Activated naive CD8-positive, alpha-beta T cell treated with anti-CD3 and anti-CD28 coated beads, Interleukin-2, amount 50 U/mL, for 24 hours (primary cell): Measurements from ENCODE around the gene ELP4.
"Not testable (repeated sequence)": the region's sequence is repeated elsewhere in the genome, so short reads cannot be mapped to it uniquely, and the experiment has no call there.

ENCODE experiments used
- ATAC-seq: fragments of 150-1000 bp; cut with Tn5 transposase; one replicate; pipeline ENCODE4 v1.10.0; 2021
- DNase-seq: peaks from one replicate; pipeline ENCODE4 v3.0.0; 2021
- H3K27ac Mint-ChIP-seq: one replicate; pipeline ENCODE4 v1.8.0; 2021; ENCODE audit warnings: mild to moderate bottlenecking, mixed read lengths
- H3K27me3 Mint-ChIP-seq: one replicate; pipeline ENCODE4 v1.8.0; 2021; ENCODE audit warnings: mixed read lengths
- H3K36me3 Mint-ChIP-seq: one replicate; pipeline ENCODE4 v1.8.0; 2021; ENCODE audit warnings: low read depth, mixed read lengths
- H3K4me1 Mint-ChIP-seq: one replicate; pipeline ENCODE4 v1.8.0; 2021; ENCODE audit warnings: mixed read lengths
- H3K4me3 Mint-ChIP-seq: one replicate; pipeline ENCODE4 v1.8.0; 2021; ENCODE audit warnings: mild to moderate bottlenecking, moderate library complexity, mixed read lengths
- H3K9me3 Mint-ChIP-seq: one replicate; pipeline ENCODE4 v1.8.0; 2021; ENCODE audit warnings: mixed read lengths

Gene ELP4

DNA sequence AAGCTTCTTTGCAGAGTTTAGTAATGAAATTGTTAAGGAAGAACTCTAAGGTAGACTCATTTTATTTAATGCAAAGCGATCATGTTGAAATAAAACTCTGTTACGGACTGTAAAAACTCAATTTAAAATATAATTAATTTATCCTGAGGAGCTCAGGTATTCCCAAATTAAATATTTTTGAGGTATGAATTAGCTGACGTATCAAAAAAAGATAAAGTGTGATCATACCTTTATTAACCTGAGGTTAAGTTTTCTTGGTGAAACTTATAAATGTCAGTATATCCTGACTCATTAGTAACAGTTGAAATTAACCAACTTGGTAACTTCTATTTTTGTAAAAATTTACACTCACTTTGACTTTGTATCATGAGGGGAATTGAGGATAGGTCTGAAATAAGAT lies 171.2 kb downstream of the ELP4 start:
- H3K9me3 Mint-ChIP-seq = no peaks in the 10 kb centered on the region
- ATAC-seq = no peak

GRCh38 chr11:31687256-31687655 lies 177.7 kb downstream of the ELP4 start:
- Mint-ChIP-seq H3K27ac (no peak overlapping the region), H3K9me3 (no peaks in the 10 kb centered on the region), H3K4me1 (no peaks in the 10 kb centered on the region), H3K4me3 (no peak overlapping the region), H3K36me3 (peaks cover 2% of the 10 kb centered on the region), H3K27me3 (no peaks in the 10 kb centered on the region)
- DNase-seq = no peak
- ATAC-seq = no peak

More for the DNA sequence above, 171.2 kb downstream of the ELP4 start:
- H3K4me1 Mint-ChIP-seq = no peaks in the 10 kb centered on the region
- H3K27ac Mint-ChIP-seq = no peak overlapping the region
- H3K36me3 Mint-ChIP-seq = peaks cover 14% of the 10 kb centered on the region
- H3K27me3 Mint-ChIP-seq = no peaks in the 10 kb centered on the region
- no peak for DNase-seq
- no peak overlapping the region for H3K4me3 Mint-ChIP-seq

DNA sequence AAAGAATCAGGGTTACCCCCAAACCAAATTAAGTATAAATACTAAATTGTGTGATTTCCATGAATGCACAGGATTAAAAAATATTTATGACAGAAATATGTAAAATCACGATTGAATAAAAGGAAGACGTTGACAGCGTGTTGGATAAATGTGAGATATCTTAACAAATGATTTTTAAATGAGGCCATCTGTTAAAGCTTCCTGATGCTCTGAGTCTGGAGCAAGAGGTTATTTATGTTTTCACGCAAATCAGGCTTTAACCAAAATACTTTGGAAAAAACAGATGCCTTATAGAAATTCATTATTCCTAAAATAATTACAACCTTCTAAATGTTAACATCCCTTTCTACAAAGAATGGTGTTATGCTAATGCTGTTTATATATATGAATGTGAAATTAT lies 178.3 kb downstream of the ELP4 start:
- Mint-ChIP-seq H3K9me3 (no peaks in the 10 kb centered on the region), H3K4me3 (no peak overlapping the region), H3K27ac (no peak overlapping the region), H3K36me3 (peaks cover 6% of the 10 kb centered on the region), H3K4me1 (no peaks in the 10 kb centered on the region), H3K27me3 (no peaks in the 10 kb centered on the region)
- no peak for ATAC-seq
- no peak for DNase-seq

DNA sequence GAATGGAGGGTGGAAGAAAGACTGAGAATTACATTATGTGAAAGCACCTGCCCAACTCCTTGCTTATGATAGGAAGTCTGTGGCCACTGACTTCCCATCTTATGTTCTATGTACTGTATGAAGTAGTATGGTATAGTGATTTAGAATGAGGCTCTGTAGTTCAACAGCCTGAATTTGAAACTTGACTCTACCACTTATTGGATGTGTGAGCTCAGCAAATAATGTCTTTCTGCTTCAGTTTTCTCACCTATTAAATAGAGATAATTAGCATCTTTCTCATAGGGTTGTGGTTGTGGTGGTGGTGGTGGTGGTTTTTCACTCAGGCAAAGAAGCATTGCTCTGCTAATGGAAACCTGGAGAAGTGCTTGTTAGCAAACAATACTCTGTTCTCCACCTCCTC lies 180.0 kb downstream of the ELP4 start:
- ATAC-seq = no peak
- Mint-ChIP-seq H3K4me1 (no peaks in the 10 kb centered on the region), H3K36me3 (peaks cover 12% of the 10 kb centered on the region), H3K9me3 (peaks cover 7% of the 10 kb centered on the region), H3K4me3 (no peak overlapping the region), H3K27me3 (no peaks in the 10 kb centered on the region), H3K27ac (no peak overlapping the region)
- no peak for DNase-seq

DNA sequence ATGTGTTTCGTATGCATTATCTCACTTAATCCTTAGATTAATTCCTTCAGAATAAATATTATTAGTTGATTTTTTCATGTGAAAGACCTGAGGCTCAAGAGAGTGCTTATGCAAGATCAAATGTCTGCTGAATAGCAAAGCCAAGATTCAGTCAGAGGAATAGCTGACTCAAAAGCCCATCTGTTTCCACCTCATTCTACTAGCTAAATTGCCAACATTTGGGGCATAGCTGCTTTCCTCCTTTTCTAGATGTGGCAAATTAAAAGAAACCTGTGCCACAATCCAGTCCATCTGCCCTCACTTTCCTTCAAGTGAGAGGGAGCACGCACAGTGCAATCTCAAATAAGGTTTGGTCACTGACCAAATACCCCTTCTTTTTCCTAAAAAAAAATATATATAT lies 180.5 kb downstream of the ELP4 start:
- no peaks in the 10 kb centered on the region for H3K4me1 Mint-ChIP-seq
- ATAC-seq = no peak
- H3K27ac Mint-ChIP-seq = no peak overlapping the region
- H3K9me3 Mint-ChIP-seq = peaks cover 7% of the 10 kb centered on the region
- H3K4me3 Mint-ChIP-seq = no peak overlapping the region
- no peaks in the 10 kb centered on the region for H3K27me3 Mint-ChIP-seq
- peaks cover 12% of the 10 kb centered on the region for H3K36me3 Mint-ChIP-seq
- no peak for DNase-seq

DNA sequence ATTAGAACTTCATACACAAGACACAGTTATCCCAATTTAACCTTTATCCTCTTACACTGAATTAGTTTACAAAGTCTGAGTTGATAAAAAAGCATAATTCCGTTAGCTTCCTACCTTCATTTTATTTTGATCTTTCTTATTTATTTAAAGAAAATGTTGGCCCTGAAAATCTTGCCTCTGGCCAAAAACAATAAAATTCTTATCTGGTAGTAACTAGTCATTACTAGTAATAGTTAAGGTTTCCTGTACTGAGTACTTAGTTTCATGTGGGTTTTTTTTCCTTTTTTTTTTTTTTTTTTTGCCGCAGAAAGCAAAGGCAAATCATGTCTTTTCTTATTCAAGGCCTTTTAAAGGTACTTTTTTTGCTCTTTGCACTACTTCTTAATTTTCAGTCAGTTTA lies 180.9 kb downstream of the ELP4 start:
- Mint-ChIP-seq H3K27me3 (no peaks in the 10 kb centered on the region), H3K27ac (no peak overlapping the region), H3K36me3 (peaks cover 12% of the 10 kb centered on the region), H3K4me1 (no peaks in the 10 kb centered on the region), H3K9me3 (peaks cover 7% of the 10 kb centered on the region), H3K4me3 (no peak overlapping the region)
- no peak for DNase-seq
- ATAC-seq = no peak

DNA sequence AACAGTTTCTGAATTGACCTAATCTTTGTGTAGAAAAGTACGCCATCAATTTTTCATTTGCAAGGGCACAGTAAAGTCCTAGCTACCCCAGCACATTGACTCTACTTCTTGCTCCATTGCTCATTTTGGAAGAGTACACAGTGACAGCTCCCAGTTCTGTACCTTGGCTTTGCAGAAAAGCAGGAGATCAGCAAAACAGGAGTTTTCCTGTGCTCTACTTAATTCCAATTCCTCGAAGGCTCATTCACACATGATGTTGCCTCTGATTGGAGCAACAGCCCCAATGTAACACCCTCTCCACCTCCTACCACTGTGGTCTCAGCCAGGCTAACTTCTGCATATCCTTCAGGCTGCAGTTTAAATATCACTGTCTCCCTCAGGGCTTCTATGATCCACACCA lies 182.9 kb downstream of the ELP4 start:
- Mint-ChIP-seq H3K4me3 (no peak overlapping the region), H3K9me3 (peaks cover 7% of the 10 kb centered on the region), H3K4me1 (peaks cover 5% of the 10 kb centered on the region), H3K36me3 (peaks cover 16% of the 10 kb centered on the region), H3K27ac (no peak overlapping the region), H3K27me3 (no peaks in the 10 kb centered on the region)
- ATAC-seq = no peak
- DNase-seq = no peak

GRCh38 chr11:31697049-31697448 lies 187.5 kb downstream of the ELP4 start:
- H3K9me3 Mint-ChIP-seq, H3K27me3 Mint-ChIP-seq, ATAC-seq, H3K4me3 Mint-ChIP-seq, DNase-seq, H3K4me1 Mint-ChIP-seq, H3K27ac Mint-ChIP-seq: not testable (repeated sequence)
- peaks cover 16% of the 10 kb centered on the region for H3K36me3 Mint-ChIP-seq

- DNase-seq = no peak
- no peaks in the 10 kb centered on the region for H3K9me3 Mint-ChIP-seq
- no peak overlapping the region for H3K27ac Mint-ChIP-seq
- H3K36me3 Mint-ChIP-seq = peaks cover 5% of the 10 kb centered on the region
- no peak for ATAC-seq
- H3K27me3 Mint-ChIP-seq = no peaks in the 10 kb centered on the region
- H3K4me3 Mint-ChIP-seq = no peak overlapping the region
- peaks cover 5% of the 10 kb centered on the region for H3K4me1 Mint-ChIP-seq
Observed at GRCh38 chr11:31699066-31699465, 189.5 kb downstream of the ELP4 start.

DNA sequence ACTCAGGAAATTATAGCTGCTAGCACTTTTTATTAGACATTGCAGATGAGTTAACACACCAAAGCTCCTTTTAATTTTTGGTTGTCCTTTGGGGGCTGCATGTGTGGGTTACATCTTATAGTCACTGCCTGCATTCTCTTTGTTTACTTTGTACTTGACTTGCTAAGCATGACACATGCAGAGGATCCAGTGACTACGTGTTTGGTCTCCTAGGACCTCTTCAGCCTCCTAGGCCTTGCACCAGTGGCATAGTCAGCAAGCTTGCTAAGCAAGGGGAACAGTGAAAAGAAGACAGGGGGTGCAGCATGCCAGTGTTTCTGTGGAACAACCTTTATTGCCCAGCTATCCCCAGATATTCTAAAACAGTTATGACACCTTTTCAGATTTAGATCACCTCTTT lies 193.4 kb downstream of the ELP4 start:
- DNase-seq = no peak
- Mint-ChIP-seq H3K27ac (no peak overlapping the region), H3K4me1 (no peaks in the 10 kb centered on the region), H3K27me3 (no peaks in the 10 kb centered on the region), H3K36me3 (peaks cover 3% of the 10 kb centered on the region), H3K9me3 (no peaks in the 10 kb centered on the region), H3K4me3 (no peak overlapping the region)
- no peak for ATAC-seq

- Mint-ChIP-seq H3K9me3 (no peaks in the 10 kb centered on the region), H3K36me3 (peaks cover 3% of the 10 kb centered on the region), H3K27me3 (no peaks in the 10 kb centered on the region), H3K4me1 (no peaks in the 10 kb centered on the region), H3K4me3 (no peak overlapping the region), H3K27ac (no peak overlapping the region)
- ATAC-seq (no peak), DNase-seq (no peak)
Observed at GRCh38 chr11:31706357-31706756, 196.8 kb downstream of the ELP4 start.

DNA sequence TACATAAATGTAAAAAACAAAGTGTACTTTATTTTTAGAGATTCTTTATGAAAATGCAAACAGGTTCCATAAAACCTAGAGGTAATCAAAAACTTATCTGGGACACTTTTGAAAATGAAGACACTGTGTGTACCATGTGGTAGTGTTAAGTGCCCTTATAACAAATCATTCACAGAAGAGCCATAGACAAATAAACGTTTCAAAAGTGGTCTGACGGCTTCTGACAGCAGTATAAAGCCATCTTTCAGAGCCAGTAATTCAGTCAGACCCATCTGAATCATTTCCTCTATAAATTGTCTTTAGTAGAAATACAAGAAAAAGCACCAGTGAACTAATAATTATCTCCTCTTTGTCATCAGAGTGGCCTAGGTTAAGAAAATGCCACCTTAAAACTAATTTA lies 201.6 kb downstream of the ELP4 start:
- Mint-ChIP-seq H3K36me3 (peaks cover 3% of the 10 kb centered on the region), H3K27ac (no peak overlapping the region), H3K9me3 (no peaks in the 10 kb centered on the region), H3K4me1 (no peaks in the 10 kb centered on the region), H3K27me3 (no peaks in the 10 kb centered on the region), H3K4me3 (no peak overlapping the region)
- ATAC-seq (no peak), DNase-seq (no peak)

DNA sequence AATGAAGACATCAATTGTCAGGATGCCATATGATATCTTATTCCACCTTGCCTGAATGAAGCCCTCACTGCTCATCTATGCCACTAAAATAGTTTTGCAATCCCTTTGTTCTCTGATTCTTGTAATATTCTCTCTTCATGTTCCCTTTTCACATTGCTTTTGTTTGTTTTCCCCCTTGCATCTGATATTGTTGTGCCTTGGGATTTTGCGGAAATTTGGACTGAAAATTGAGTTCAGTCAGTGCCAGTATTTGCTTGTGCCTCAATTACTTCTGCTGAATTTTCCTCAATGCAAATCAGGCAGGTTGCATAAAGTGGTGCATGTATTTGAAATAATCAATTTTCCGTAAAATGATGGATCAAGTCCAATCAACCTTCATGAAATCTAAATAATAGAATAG lies 203.3 kb downstream of the ELP4 start:
- Mint-ChIP-seq H3K4me1 (no peaks in the 10 kb centered on the region), H3K27me3 (no peaks in the 10 kb centered on the region), H3K27ac (no peak overlapping the region), H3K9me3 (no peaks in the 10 kb centered on the region), H3K36me3 (peaks cover 3% of the 10 kb centered on the region), H3K4me3 (no peak overlapping the region)
- ATAC-seq = no peak
- no peak for DNase-seq

DNA sequence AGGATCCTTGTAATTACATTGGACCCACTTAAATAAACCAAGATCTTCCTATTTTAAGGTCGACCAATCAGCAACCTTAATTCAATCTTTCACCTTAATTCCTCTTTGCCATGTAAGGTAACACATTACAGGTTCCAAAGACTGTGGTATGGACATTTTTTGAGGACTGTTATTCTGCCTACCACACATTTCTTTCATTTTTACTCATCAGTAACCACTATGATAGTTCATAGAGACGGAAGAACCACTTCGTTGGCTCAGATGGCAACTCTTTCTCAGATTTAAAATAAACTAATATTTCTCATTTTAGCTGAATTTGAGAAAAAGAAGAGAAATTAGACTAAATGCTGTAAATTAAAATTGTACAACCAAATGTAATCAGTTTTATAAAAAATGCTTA lies 205.3 kb downstream of the ELP4 start:
- Mint-ChIP-seq H3K27ac (no peak overlapping the region), H3K36me3 (peaks cover 3% of the 10 kb centered on the region), H3K9me3 (no peaks in the 10 kb centered on the region), H3K4me1 (no peaks in the 10 kb centered on the region), H3K27me3 (no peaks in the 10 kb centered on the region), H3K4me3 (no peak overlapping the region)
- ATAC-seq (no peak), DNase-seq (no peak)

GRCh38 chr11:31720225-31720624 lies 210.7 kb downstream of the ELP4 start:
- DNase-seq = no peak
- no peaks in the 10 kb centered on the region for H3K4me1 Mint-ChIP-seq
- H3K27me3 Mint-ChIP-seq = no peaks in the 10 kb centered on the region
- H3K9me3 Mint-ChIP-seq = no peaks in the 10 kb centered on the region
- peaks cover 11% of the 10 kb centered on the region for H3K36me3 Mint-ChIP-seq
- H3K4me3 Mint-ChIP-seq = no peak overlapping the region
- ATAC-seq = no peak
- H3K27ac Mint-ChIP-seq = no peak overlapping the region

DNA sequence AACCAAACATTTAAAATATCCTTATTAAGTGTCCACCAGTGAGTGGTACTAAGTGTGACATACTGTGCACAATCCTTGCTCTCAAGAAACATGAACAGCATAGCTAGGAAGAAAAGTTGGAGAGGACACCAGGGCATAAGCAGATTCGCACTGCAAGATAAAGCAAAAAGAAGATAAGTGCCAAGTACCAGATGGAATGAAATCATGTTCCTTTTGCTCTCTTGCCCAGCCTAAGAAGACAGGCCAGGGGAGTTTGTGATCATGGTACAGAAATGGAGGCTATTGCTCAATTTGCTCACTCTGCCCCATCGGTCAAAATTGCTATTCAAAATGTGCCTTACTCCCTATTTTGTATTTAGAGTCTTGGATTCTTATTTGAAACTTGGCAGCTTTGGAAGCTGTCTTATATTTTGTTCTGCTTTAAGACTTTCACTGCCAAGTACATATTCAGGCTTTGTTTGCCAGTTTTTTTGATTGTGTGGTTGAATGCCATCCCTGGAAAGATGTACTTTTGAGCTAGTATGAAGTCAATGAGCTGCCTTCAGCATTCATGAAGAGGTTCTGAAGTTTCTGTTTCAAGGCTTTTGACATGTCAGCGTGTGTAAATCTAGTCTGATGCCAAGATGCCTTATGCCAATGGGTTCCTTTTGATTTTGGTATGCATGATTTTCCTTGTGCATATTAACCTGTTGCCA lies 211.3 kb downstream of the ELP4 start:
- no peak for ATAC-seq

More for the DNA sequence above, 211.3 kb downstream of the ELP4 start:
- H3K36me3 Mint-ChIP-seq = peaks cover 11% of the 10 kb centered on the region
- no peaks in the 10 kb centered on the region for H3K27me3 Mint-ChIP-seq
- no peak overlapping the region for H3K27ac Mint-ChIP-seq
- H3K4me3 Mint-ChIP-seq = no peak overlapping the region
- H3K4me1 Mint-ChIP-seq = no peaks in the 10 kb centered on the region
- no peaks in the 10 kb centered on the region for H3K9me3 Mint-ChIP-seq
- DNase-seq = no peak
